Esophagus muscularis mucosa (tissue), 3 donors: ENCODE data around the gene FCRL4.

Experiments
- POLR2A ChIP-seq: fragments of 450-650 bp; IDR thresholded peaks from one replicate; pipeline ENCODE4 v1.6.1; 2017; ENCODE audit warnings: antibody characterized with exemption, moderate library complexity, mild to moderate bottlenecking, low read depth
- TF ChIP-seq, protein P1 (sequence below), 3 experiments: fragments of 200-600 bp in 2 of 3; fragments of 450-650 bp in 1 of 3; sonication (generic) in 2 of 3; IDR thresholded peaks; one replicate each; pipeline ENCODE4 v1.5.1; 2017 to 2019; ENCODE audit warnings: antibody characterized with exemption in 3 of 3, mild to moderate bottlenecking in 2 of 3, moderate library complexity in 1 of 3

DNA sequence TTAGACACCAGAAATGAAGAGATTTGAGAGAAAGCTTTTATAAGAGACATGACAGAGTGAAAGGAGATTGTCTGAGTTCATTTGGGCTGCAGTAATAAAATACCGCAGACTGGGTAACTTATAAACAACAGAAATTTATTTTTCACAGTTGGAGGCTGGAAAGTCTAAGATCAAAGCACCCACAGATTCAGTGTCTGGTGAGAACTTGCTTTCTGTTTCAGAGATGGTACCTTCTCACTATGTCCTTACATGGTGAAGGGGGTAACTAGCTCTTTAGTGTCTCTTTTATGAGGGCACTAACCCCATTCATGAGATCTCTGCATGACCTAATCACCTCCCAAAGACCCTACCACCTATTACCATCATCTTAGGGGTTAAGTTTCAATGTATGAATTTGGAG is 30.9 kb upstream of the FCRL4 start:
- TF ChIP-seq, protein P1, sequence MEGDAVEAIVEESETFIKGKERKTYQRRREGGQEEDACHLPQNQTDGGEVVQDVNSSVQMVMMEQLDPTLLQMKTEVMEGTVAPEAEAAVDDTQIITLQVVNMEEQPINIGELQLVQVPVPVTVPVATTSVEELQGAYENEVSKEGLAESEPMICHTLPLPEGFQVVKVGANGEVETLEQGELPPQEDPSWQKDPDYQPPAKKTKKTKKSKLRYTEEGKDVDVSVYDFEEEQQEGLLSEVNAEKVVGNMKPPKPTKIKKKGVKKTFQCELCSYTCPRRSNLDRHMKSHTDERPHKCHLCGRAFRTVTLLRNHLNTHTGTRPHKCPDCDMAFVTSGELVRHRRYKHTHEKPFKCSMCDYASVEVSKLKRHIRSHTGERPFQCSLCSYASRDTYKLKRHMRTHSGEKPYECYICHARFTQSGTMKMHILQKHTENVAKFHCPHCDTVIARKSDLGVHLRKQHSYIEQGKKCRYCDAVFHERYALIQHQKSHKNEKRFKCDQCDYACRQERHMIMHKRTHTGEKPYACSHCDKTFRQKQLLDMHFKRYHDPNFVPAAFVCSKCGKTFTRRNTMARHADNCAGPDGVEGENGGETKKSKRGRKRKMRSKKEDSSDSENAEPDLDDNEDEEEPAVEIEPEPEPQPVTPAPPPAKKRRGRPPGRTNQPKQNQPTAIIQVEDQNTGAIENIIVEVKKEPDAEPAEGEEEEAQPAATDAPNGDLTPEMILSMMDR (IDR thresholded peaks at IDR 0.05): no peak
- TF ChIP-seq POLR2A: no peak
